ENCODE results near the gene HTATSF1. TPM values are rescaled to one million over a fixed set of nuclear protein-coding genes. Genes with fewer than 3 reads are reported as not detected.
A peak's percentile ranks its signal among the peaks of the same experiment; 100 is the strongest.

Gene HTATSF1
- polyA plus RNA-seq, 1 donor = 120 TPM

DNA sequence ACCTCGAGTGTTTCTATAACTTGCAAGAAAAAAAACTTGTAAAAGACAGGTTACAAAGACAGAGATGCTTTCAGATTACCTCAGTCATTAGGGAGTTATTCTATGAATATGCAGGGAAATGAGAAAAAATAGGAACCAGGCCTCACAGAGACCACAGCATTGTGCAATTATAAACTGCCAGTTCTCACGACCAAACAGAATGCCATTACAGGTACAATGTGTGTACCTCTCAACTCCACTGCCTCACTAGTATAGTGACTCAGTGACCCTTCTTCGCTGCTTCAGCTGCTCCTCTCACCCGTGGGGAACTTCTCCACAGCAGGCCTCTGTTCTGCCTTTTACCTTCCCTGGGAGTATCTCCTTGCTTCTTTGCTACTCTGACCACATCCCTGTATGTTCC, 2.3 kb upstream of the HTATSF1 start:
- DNase-seq = no peak

DNA sequence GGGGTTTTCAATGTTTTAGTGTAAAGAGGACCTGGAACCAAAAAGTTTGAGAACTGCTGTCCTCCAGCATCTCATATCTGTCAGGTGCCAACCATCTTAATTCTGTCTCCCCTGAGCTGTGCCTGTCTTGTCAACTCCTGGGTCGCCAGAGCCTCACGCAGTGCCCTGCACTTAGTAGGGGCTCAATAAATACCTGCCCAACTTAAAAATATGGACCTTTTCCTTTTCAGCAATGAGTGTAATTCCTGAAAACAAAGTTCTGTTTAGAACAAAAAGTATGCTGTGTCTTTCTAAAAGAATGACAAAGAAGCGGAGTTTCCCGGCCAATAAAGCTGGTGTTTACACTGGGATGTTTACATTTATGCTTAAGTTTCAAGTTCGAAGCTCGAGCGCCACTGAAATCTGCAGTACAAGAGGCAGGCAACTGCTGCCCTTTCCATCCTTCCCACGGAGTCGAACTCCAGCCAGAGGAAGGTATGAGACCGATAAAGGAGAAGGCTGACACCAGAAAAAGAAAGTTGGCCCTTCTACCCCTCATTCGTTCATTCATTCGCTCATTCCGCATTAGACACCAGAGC, 1.1 kb upstream of the HTATSF1 start:
- no peak for DNase-seq

GRCh38 chrX:136496764-136497555, 432 bp upstream of the HTATSF1 start:
- peak; percentile 84 for DNase-seq

DNA sequence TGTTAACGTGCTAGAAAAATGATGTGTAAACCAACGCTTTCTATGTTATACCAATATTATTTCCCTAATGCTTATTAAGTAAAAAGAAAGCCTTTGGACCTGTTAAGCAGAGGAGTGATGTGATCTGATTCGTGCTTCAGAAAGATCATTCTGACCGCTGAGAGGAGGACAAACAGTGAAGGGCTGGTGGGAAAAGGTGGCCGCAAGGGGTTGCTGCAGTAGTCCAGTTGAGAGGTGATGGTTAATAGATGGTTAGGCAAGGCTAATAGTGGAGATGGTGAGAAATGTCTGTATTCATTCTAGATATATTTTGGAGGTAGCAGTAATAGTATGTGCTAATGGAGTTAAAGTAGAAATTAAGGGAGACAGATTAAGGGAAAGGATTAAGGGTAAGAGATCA, 21.7 kb downstream of the HTATSF1 start:
- no peak for DNase-seq

GRCh38 chrX:136523770-136524169, 26.4 kb downstream of the HTATSF1 start:
- DNase-seq = no peak

DNA sequence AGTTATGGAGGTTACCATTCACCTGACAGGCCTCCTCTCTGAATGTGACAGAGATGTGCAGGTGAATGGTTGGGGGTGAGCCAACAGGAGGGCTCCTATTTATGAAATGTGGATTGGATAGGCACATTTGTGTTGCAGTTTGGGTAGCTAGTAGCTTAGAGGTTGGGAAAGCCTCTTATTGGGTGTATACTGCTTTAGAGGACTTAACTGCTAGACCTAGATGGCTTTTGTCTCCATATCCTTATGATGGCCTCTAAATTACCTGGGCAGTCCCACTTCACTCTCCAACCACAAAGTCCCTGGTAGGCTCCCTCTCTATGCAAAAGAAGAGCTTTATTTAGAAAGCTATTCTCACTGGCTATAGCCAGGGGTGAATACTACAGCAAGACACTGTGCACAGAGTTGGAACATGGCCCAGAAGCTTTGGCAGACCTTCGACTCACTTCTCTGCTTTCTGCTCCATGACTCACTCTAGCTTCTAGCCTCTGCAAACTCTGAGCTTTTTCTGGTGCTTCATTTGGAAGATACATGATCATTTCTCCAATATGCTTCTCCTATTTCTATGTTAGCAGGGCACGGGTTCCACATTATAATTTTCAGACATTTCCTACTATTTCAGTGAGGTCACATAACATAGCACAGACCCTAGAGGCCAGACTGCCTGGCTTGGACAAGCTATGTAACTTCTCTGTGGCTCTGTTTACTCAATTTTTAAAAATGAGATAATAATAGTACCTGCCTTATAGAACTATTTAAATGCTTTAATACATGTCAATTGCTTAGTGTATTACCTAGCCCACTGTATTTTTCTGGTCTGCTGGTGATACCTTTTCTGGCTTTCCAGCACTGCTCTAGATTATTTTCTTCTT, 28.6 kb downstream of the HTATSF1 start:
- peak; percentile 17 for DNase-seq

DNA sequence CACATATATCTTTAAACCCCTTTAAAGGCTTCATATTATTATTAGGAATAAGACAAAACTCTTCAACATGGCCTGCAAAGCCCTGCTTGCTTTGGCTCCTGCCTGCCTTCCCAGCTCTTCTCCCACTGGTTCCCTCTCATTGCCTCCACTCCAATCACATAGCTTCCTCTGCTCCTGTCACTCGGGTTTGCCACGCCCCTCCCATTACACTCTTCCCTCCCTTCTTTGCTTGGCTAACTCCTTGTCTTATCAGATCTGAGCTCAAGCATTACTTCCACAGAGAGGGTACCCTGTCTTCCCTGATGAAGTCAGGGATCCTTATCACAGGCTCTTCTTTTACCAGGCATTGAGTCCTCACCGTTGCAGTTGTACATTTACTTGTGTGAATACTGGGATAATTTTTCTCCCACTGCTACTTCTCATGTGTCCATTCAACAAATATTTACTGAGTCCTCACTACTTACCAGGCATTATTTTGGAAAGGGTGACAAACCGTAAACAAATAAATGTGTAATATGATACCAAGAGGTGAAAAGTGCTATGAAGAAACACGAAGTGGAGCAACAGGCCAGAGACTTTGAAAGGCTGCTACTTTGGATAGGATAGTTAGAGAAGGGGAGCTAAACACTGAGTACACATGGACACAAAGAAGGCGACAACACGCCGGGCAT, 31.4 kb downstream of the HTATSF1 start:
- no peak for DNase-seq

- DNase-seq = no peak
Observed at GRCh38 chrX:136529795-136530194, 32.4 kb downstream of the HTATSF1 start.

- no peak for DNase-seq
Observed at GRCh38 chrX:136531951-136532350, 34.6 kb downstream of the HTATSF1 start, which contains the start of gene VGLL1. Gene VGLL1 (plus strand): TSS chrX:136532215. CDS start chrX:136536021, 3,806 bp downstream.

GRCh38 chrX:136534131-136534530, 36.7 kb downstream of the HTATSF1 start:
- no peak for DNase-seq

GRCh38 chrX:136538811-136539210, 41.4 kb downstream of the HTATSF1 start:
- no peak for DNase-seq

DNA sequence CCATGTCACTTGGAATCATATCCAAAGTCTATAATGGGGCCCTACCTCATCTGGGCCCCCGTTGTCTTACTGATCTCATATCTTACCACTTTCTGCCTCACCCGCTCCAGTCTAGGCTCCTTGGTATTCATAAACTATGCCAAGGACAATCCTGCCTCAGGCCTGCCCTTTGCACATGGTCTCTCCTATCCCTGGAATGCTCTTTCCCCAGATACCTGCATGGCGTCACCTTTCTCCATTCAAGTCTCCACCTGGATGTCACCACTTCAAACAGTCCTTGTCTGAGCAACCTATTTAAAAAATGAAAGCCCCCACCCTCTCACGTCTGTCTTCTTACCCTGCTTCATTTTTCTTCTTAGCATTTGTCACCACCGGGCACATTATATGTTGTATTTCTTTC, 42.8 kb downstream of the HTATSF1 start:
- DNase-seq = no peak

GRCh38 chrX:136541294-136541693, 43.9 kb downstream of the HTATSF1 start:
- no peak for DNase-seq

- DNase-seq = no peak
Observed at GRCh38 chrX:136542281-136542680, 44.9 kb downstream of the HTATSF1 start.

GRCh38 chrX:136546371-136546781, 49.0 kb downstream of the HTATSF1 start:
- no peak for DNase-seq

GRCh38 chrX:136549226-136549625, 51.8 kb downstream of the HTATSF1 start:
- DNase-seq = no peak

DNA sequence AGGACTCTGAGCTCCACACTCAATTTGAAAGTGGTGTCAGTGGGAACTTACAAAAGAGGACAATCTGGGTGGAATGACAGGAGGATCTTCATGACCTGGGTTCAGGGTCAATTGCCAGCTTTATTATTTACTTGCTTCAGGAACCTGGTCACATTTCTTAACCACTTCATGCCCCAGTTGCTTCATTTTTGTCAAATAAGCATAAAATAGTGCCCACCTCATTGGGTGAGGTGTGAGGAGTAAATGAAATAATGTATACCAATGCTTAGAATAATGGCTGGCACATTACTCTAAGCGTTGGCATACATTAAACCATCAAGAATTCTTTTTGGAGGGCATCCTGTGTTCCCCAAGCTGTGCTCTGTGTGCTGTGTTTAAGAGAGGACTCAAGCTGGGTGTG, 54.0 kb downstream of the HTATSF1 start:
- DNase-seq = no peak

DNA sequence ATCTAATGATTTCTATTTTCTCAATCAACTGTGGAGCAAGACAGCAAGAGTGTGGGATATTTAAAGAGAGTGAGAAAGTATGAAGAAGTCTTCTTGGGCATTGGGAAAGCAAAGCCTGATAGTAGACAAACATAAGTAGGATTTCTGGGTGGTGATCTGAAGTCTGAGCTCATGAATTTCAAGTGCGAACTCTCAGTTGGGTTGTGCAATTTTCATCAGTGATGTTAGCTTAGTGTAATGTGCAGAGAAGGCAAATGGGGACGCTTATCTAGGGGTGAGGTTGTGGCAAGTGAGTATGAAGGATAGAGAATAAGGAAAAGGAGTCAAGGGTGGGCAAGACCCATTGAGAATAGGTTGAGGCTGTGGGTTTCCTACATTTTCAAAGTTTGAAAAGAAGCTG, 58.3 kb downstream of the HTATSF1 start:
- DNase-seq = no peak

Measured in left kidney (tissue), 2 donors.